Lower lobe of right lung (tissue), 2 donors: ENCODE results near the gene RPS8. TPM values are rescaled to one million over a fixed set of nuclear protein-coding genes. Genes with fewer than 3 reads are reported as not detected.
"Not testable (repeated sequence)": the region's sequence is repeated elsewhere in the genome, so short reads cannot be mapped to it uniquely, and the experiment has no call there.

Source experiments
- ATAC-seq, 2 donors: fragments of 200-7000 bp; cut with Tn5 transposase; one replicate each; pipeline ENCODE4 v1.9.1; 2020 to 2022; ENCODE audit warnings: mild to moderate bottlenecking in 2 of 2, moderate library complexity in 2 of 2
- DNase-seq: peaks from one replicate; pipeline ENCODE4 v3.0.0-alpha.2; 2020
- H3K27ac ChIP-seq: fragments of 200-600 bp; one replicate; pipeline ENCODE4 v1.8.0; 2022
- H3K27me3 ChIP-seq: fragments of 200-600 bp; one replicate; pipeline ENCODE4 v1.8.0; 2022; ENCODE audit warnings: low read depth
- H3K36me3 ChIP-seq: fragments of 200-600 bp; one replicate; pipeline ENCODE4 v1.8.0; 2022; ENCODE audit warnings: mild to moderate bottlenecking
- H3K4me1 ChIP-seq: fragments of 200-600 bp; one replicate; pipeline ENCODE4 v1.8.0; 2022
- H3K4me3 ChIP-seq: fragments of 200-600 bp; one replicate; pipeline ENCODE4 v1.8.0; 2022; ENCODE audit warnings: mild to moderate bottlenecking
- H3K9me3 ChIP-seq: fragments of 200-600 bp; one replicate; pipeline ENCODE4 v1.8.0; 2022
- intact Hi-C: fragments of 100-400 bp; cut with DNase I; formaldehyde crosslinking; loops from one replicate; pipeline ENCODE4 v1.11.0; 2022
- long read RNA-seq: library from polyadenylated mRNA; unstranded; transcript quantifications from one replicate; pipeline ENCODE4 v2.0.0, GENCODE V29; 2021
- total RNA-seq: library from RNA; stranded (reverse); fragmentation: NEBNext Ultra II Directional; extraction: Animal tissue kit (Norgen Biotek cat#: 25700); gene quantifications from one replicate; pipeline ENCODE4 v1.2.1, GENCODE V29; 2021
- TF ChIP-seq, protein P1 (sequence below): fragments of 200-600 bp; IDR thresholded peaks from one replicate; pipeline ENCODE4 v1.8.0; 2022; ENCODE audit warnings: antibody characterized with exemption, mild to moderate bottlenecking
- donor health status: DM: no; HTN: yes; CAD: no; lungs with severe emphysema.

Gene RPS8
- total RNA-seq = 1,341 TPM
- long read RNA-seq, transcript RPS8-207 (5 exons, 1,115 nt) = minor isoform, 40 of 358 reads
- long read RNA-seq, transcript RPS8-202 (6 exons, 881 nt) = major isoform, 269 of 358 reads
- long read RNA-seq, partial matches to known transcripts = 39 of 358 reads
- long read RNA-seq, other reads (novel, unspliced or antisense) = 4 of 358 reads

DNA sequence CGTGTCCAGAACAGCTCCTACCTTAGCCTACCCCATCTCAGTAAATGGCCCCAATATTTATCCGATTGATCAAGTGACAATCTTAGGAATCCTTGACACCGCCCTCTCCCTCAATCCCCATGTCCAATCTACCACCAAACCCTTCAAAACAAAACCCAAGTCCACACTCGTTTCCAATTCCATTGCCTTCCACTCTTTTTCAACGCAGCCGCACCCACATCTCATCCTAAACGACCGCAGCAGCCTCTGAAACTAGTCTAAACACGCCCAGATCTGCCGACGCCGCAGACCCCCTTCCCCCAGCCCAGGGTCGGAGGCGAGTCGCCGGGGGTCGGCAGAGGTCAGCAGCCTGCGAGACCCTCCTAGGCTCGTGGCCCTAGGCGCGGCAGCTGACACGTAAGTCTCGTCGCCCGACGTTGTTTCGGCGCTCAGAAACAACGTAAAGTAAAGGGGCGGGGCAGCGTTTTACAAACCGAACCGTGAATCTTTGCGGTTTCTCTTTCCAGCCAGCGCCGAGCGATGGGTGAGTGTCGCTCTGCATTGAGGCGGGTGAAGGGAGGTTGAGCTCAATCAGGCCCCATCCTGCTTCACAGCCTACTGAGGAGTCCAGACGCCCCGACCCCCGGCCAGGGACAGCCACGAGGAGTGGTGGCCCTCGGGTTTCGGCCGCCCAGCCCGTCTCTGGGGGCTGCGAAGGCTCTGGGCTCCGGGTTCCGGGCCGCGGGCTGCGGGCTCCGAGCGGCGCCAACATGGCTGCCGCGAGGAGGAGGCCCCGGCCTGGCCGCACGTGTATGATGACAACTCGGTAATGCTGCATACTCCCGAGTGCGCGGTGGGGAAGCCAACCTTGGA is at the start of gene RPS8:
RPS8 (plus strand) TSS at position 463 of the 852 bp plus-strand sequence; CDS start at position 520, 57 bp downstream.
- Histone ChIP-seq H3K27ac (peak within 1 kb of the TSS; percentile 98), H3K36me3 (peaks cover 41% of the 10 kb centered on the region), H3K4me1 (peaks cover 29% of the 10 kb centered on the region), H3K27me3 (no peaks in the 10 kb centered on the region), H3K4me3 (peak within 1 kb of the TSS; percentile 97), H3K9me3 (no peaks in the 10 kb centered on the region)
- TF ChIP-seq, protein P1, sequence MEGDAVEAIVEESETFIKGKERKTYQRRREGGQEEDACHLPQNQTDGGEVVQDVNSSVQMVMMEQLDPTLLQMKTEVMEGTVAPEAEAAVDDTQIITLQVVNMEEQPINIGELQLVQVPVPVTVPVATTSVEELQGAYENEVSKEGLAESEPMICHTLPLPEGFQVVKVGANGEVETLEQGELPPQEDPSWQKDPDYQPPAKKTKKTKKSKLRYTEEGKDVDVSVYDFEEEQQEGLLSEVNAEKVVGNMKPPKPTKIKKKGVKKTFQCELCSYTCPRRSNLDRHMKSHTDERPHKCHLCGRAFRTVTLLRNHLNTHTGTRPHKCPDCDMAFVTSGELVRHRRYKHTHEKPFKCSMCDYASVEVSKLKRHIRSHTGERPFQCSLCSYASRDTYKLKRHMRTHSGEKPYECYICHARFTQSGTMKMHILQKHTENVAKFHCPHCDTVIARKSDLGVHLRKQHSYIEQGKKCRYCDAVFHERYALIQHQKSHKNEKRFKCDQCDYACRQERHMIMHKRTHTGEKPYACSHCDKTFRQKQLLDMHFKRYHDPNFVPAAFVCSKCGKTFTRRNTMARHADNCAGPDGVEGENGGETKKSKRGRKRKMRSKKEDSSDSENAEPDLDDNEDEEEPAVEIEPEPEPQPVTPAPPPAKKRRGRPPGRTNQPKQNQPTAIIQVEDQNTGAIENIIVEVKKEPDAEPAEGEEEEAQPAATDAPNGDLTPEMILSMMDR = no peak
- ATAC-seq (peak; percentile 93 to 96), DNase-seq (peak; percentile 93)
- intact Hi-C loops = no loop called here

DNA sequence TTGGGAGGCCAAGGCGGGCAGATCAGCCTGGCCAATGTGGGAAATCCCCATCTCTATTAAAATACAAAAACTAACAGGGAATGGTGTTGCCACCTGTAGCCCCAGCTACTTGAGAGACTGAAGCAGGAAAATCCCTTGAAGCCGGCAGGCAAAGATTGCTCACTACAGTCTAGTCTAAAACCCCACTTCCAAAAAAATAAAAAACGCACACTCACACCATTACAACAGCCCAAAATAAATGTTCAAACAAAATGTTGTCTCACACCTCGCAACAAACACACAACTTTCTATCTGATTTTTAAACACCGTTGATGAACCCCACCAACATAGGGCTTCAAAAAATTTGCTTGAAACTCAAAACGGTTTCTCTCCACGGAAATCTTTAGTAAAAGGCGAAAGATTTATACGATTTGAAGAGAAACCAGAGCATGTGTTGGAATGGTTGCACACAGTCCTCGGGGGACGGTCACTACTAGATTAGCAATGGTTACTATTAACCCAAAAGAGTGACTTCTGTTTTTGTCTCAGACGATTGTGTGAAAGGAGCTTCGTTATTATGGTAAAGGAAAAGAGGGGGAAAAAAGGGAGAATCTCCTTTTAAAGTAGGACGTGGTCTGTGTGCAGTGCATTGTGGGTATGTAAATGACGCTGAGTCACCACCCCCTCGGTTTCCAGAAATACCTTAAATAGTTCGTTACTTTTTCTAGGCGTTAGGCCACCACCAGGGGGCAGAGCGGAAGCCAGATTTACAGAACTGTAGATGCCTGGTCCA is 44.4 kb upstream of the RPS8 start, which contains the start of gene RNU5D-1:
RNU5D-1 (minus strand) TSS at position 430 of the 772 bp plus-strand sequence.
- intact Hi-C loops = no loop called here
- peaks cover 29% of the 10 kb centered on the region for H3K4me1 ChIP-seq
- peak; percentile 93 for DNase-seq
- peak; percentile 92 to 96 for ATAC-seq
- TF ChIP-seq, protein P1 = peak; percentile 88
- no peaks in the 10 kb centered on the region for H3K9me3 ChIP-seq
- no peaks in the 10 kb centered on the region for H3K27me3 ChIP-seq
- peak within 1 kb of the TSS; percentile 96 for H3K27ac ChIP-seq
- no peaks in the 10 kb centered on the region for H3K36me3 ChIP-seq
- peak within 1 kb of the TSS; percentile 33 for H3K4me3 ChIP-seq

DNA sequence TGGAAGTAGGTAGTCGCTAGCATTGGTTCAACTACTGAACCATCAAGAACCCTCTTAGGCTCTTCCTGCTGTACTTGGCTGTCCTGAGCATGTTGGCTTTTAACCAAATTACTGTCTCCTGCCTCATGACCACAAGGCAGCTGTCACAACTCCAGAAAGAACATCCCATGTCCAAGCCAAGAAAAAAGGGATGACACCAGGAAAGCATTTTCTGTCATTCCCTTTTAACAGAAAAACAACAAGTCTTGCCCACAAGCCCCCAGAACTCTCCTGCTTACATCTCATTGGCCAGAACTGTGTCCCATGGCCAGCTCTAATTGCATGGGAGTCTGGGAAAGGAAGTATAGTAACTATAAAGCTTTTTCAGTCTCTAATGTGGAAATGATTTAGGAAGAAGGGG is 42.0 kb upstream of the RPS8 start:
- no peak overlapping the region for H3K27ac ChIP-seq
- ATAC-seq (no peak), DNase-seq (no peak)
- no peaks in the 10 kb centered on the region for H3K27me3 ChIP-seq
- TF ChIP-seq, protein P1 = no peak
- H3K9me3 ChIP-seq = no peaks in the 10 kb centered on the region
- intact Hi-C loops = no loop called here
- H3K4me1 ChIP-seq = peaks cover 29% of the 10 kb centered on the region
- no peaks in the 10 kb centered on the region for H3K36me3 ChIP-seq
- H3K4me3 ChIP-seq = no peak overlapping the region

DNA sequence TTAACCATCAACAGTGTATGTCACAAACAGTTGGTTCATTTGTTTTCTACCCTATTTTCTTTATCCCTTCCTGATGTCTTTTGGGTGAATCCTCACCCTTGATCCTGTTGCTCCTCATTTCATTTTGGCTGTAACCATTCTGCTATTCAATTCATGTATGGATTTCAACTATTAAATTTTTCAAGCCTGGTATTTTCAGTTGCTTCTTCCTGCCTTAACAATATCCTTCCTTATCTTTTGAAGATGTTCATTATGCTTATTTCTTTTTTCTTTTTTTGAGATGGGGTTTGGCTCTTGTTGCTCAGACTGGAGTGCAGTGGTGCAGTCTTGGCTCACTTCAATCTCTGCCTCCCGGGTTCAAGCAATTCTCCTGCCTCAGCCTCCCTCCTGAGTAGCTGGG is 41.6 kb upstream of the RPS8 start:
- no peak overlapping the region for H3K27ac ChIP-seq
- intact Hi-C loops = no loop called here

DNA sequence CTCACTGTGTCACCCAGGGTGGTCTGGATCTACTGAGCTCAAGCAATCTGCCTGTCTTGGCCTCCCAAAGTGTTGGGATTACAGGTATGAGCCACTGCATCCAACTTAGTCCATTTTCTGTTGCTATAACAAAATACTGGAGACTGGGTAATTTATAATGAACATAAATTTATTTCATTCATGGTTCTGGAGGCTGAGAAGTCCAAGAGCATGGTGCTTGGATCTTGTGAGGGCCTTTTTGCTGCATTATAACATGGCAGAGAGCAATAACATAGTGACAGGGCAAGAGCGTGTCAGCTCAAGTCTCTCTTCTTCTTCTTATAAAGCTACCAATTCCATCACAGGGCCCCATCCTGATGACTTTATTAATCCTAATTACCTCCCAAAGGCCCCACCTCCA is 39.3 kb upstream of the RPS8 start:
- H3K9me3 ChIP-seq = no peaks in the 10 kb centered on the region
- no peak overlapping the region for H3K4me3 ChIP-seq
- ATAC-seq (no peak), DNase-seq (no peak)
- TF ChIP-seq, protein P1 = no peak
- H3K27ac ChIP-seq = no peak overlapping the region
- intact Hi-C loops = no loop called here
- no peaks in the 10 kb centered on the region for H3K27me3 ChIP-seq
- peaks cover 14% of the 10 kb centered on the region for H3K4me1 ChIP-seq
- no peaks in the 10 kb centered on the region for H3K36me3 ChIP-seq

More for the DNA sequence above, 41.6 kb upstream of the RPS8 start:
- DNase-seq (no peak), ATAC-seq (no peak)
- TF ChIP-seq, protein P1 = no peak
- H3K4me1 ChIP-seq = peaks cover 29% of the 10 kb centered on the region
- no peaks in the 10 kb centered on the region for H3K9me3 ChIP-seq
- no peaks in the 10 kb centered on the region for H3K36me3 ChIP-seq
- no peak overlapping the region for H3K4me3 ChIP-seq
- H3K27me3 ChIP-seq = no peaks in the 10 kb centered on the region

DNA sequence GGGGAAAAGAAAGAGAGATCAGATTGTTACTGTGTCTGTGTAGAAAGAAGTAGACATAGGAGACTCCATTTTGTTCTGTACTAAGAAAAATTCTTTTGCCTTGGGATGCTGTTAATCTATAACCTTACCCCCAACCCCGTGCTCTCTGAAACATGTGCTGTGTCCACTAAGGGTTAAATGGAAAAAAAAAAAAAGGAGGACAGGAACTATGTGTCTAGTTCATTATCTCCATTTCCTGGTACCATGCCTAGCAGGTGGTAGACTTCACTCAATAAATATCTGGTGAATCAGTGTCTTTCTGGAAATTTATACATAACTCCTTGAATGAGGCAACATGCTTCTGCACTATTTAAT is 36.4 kb upstream of the RPS8 start:
- H3K9me3 ChIP-seq, DNase-seq, intact Hi-C loops, ATAC-seq, H3K36me3 ChIP-seq, H3K4me1 ChIP-seq, H3K27me3 ChIP-seq: not testable (repeated sequence)
- H3K4me3 ChIP-seq = peak overlapping the region; percentile 66
- H3K27ac ChIP-seq = peak overlapping the region; percentile 87
